ENCODE data around the gene DLL1.
A peak's percentile ranks its signal among the peaks of the same experiment; 100 is the strongest.
"Not testable (repeated sequence)": the region's sequence is repeated elsewhere in the genome, so short reads cannot be mapped to it uniquely, and the experiment has no call there.

DLL1 gene, protein sequence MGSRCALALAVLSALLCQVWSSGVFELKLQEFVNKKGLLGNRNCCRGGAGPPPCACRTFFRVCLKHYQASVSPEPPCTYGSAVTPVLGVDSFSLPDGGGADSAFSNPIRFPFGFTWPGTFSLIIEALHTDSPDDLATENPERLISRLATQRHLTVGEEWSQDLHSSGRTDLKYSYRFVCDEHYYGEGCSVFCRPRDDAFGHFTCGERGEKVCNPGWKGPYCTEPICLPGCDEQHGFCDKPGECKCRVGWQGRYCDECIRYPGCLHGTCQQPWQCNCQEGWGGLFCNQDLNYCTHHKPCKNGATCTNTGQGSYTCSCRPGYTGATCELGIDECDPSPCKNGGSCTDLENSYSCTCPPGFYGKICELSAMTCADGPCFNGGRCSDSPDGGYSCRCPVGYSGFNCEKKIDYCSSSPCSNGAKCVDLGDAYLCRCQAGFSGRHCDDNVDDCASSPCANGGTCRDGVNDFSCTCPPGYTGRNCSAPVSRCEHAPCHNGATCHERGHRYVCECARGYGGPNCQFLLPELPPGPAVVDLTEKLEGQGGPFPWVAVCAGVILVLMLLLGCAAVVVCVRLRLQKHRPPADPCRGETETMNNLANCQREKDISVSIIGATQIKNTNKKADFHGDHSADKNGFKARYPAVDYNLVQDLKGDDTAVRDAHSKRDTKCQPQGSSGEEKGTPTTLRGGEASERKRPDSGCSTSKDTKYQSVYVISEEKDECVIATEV

DNA sequence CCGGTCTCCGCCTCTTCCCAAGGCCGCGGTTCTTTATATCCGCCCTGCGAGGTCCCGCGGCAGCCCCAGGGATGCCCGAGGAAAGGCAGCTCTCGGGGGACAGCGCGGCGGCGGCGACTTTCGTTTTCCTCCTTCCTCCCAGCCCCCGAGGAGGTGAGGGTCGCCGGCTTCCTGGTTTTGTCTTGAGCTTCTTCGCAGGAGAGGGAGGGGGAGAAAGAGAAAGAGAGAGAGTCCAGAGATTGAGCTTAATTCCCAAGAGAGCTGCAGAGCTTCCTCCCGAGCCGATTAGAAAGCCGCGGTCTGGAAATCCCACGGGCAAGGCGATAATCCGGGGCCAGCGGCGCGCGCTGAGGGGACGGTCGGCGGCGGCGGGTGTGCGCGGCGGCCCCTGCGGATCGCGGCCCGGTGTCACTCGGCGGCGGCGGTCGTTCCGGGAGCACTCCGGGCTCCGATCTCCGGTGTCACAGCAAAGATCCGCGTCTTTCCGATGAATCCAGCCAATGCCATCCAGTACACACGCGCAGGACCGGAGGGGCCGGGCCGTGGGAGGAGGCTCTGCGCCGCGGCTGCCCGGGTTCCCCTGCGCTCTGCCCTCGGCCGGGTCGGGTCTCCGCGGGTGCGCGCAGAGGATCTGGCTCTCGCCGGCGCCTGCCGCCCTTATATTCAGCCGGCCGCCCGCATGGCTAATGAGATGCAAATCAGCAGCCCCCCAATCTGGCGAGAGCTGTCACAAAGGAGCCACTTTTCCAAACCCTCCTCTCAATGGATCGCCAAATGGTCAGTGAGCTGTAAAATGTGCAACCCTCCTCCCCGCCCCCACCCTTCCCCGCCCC lies at the start of gene DLL1:
Gene DLL1 (minus strand): TSS at position 783 of the 833 bp plus-strand sequence. CDS start 939 bp downstream, outside the sequence.
- peak in 1 of 2 donors; percentile 39 for DNase-seq

DNA sequence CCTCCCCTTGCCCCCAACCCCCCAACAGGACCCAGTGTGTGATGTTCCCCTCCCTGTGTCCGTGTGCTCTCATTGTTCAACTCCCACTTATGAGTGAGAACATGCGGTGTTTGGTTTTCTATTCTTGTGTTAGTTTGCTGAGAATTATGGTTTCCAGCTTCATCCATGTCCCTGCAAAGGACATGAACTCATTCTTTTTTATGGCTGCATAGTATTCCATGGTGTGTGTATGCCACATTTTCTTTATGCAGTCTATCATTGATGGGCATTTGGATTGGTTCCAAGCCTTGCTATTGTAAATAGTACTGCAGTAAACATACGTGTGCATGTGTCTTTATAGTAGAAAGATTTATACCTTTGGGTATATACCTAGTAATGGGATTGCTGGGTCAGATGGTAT lies 44.3 kb upstream of the DLL1 start:
- not testable (repeated sequence) for DNase-seq

DNA sequence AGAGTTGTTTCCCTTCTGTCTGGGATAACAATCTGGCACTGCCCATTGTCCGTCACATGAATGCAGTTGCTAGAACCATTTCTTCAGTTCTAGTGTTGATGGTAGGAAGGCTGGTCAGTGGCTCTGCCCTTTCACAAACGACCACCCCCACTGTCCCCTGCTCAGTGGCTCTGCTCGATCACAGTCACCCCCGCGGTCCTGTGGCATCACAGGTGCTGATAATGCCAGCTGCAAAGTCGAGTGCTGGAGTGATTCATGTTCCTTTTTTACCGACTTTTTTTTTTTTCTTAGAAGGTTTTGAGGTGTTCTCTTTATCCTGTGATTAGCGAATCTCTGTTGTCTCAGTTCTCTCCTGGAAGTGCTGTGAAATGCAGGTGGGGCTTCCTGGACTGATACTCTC lies 38.4 kb upstream of the DLL1 start:
- no peak for DNase-seq

DNA sequence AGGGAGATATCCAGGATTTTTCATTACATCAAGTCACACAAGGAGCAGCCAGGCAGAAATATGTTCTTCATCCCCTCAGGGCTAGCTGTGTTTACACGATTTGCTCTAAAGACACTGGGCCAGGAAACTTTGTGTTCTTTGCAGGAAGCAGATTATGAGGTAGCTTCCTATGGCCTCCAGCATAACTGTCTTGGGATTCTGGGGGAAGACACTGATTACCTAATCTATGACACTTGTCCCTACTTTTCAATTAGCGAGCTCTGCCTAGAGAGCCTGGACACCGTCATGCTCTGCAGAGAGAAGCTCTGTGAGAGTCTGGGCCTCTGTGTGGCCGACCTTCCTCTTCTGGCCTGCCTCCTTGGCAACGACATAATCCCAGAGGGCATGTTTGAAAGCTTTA lies 26.8 kb upstream of the DLL1 start:
- no peak for DNase-seq

DNA sequence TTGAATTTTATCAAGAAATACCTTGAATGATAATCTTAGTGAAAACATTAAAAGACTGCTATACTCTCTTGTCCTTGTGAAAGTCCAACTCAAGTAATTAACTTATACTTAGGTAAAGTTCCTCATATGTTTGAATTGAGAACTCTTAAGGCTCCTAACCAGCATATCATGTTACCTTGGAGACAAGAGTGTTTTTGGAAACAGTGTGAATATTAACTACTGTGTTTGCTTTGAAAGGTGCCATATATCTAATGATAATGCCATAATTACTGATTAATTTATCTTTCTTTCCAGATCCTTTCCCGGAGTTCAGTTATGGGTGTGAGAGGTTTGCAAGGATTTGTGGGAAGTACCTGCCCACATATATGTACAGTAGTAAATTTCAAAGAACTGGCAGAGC lies 26.2 kb upstream of the DLL1 start:
- DNase-seq = no peak

DNA sequence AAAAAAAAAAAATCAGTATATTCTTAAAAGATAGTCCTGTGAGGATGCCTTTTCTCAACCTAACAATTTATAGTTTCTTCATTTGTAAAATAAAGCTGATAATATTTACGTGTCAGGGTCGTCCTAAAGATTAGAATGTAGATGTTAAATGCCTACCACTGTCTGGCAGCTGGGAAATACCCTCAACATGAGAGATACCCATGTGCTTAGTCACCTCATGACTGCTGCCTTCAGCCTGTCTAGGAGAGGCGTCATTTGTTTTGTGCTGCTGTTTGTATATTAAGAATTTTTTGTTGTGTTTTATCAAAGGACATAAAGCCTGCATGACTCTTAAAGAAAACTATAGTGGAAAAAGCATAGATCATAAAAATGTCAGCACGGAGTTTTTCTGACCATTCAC lies 25.2 kb upstream of the DLL1 start:
- no peak for DNase-seq

DNA sequence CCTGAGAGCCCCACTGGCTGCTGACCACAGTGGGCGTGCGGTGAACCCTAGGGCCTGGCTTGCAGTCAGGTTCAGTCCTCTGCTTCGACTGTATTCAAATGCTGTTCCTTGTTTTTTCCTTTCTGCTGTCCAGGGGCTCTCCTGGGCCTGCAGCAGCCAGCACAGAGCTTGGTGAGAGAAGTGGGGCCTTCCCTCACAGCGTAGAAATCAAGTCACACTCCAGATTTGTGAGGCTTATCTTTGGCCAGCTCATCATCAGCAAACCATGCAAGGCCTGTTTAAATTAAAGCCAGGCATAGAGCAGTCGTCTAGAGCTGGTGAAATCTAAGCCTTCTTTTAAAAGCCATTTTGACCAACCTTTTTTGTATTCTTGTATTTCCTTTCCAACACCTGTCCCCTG lies 24.1 kb upstream of the DLL1 start:
- no peak for DNase-seq

DNA sequence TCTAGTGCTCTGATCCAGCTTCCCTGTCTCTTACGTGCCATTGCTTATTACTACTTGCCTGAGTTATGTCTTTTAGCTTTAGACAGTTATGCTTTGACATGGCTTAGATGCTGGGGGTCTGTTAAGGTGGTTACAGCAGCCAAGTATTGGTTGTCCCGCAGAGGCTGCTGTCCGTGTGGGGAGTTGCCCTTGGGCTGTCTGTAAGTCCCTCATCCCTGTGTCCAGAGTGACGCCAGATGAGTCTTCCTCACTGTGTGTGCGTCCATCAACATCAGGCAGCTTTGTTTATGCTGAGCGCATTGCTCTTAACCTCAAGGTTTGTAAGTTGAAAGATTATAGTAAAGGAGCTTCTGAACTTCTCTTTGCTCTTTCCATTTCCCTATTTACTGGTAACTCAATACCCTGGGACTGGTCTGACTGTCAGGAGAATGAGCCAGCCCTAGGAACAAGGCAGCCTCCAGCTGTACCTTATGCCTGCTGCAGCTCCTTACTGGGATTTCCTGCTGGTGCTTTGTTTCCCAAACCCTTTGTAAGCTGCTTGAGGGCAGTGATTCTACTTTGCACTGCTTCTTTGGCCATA lies 22.9 kb upstream of the DLL1 start:
- no peak for DNase-seq

DNA sequence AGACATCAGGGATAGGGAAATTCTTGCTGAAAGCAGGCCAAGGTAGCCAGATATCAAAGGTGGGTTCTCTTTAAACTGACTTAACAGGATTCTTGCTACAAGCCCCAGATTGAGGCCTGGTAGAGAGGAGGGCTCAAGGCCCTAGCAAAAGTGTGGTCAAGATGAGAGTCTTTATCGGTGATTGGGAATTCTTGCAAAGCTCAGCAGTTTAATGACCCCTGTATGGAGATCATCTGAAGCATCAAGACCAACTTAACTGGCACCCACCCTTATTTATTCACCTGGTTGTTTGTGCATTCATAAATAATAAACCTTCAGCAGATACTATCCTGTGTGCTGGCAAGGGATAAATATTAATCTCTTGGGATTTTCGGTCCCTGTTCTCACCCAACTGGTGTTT lies 22.0 kb upstream of the DLL1 start:
- DNase-seq = no peak

DNA sequence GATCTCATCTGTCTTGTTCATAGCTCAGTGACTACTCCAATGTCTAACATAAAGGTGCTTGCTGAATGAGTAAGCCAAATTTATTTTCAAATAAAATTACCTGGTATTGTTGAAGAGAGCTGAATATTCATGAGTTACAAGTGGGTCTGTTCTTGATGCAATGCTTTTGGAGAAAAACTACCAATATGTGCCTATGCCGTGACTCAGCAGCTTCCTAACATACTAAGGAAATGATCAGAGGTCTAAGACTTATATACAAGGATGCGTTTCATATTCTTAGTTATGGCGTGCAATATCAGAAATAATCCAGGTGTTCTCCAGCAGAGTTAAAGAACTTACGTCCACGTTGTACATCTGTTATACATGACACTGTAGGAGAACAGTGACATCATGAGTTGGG lies 20.8 kb upstream of the DLL1 start:
- DNase-seq = no peak

DNA sequence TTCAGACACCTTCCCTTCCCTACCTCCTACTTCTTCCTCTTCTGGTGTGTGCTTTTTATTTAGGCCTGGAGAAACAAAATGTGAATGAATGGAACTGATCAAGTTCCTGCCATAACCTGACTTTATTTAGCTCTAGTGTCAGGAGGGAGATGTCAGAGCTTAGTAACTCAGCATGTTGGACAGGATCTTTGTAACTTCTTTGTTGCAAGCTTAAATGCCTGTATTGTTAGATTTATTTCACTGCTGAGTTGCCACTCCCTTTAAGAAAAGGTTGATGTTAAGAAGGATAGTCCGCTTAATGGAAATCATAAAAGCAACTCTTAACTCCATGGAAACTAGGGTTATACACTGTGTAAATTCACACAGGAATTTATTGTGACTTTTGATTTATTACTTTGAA lies 17.9 kb upstream of the DLL1 start:
- no peak for DNase-seq

DNA sequence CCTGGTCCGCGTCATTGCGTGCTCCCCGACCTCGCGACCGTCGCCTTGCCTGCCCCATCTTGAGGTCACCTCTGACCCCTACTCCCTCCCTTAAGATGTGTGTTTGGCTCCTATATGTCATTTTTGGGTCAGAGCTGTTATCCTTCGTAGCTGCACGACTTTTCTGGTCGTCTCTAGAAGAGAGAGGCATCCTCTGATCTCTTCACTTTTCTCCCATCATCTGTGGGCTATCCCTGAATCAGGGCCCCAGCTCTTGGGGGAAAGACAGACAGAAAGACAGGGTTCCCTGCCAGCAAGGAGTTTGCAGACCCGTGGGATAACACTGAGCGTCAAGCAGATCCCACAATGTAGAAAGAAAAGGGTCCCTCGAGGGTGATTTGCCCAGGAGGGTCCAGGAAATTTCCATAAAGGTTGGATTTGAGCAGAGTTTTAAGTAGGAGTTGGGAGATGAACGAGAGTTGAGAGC lies 16.2 kb upstream of the DLL1 start:
- no peak for DNase-seq

DNA sequence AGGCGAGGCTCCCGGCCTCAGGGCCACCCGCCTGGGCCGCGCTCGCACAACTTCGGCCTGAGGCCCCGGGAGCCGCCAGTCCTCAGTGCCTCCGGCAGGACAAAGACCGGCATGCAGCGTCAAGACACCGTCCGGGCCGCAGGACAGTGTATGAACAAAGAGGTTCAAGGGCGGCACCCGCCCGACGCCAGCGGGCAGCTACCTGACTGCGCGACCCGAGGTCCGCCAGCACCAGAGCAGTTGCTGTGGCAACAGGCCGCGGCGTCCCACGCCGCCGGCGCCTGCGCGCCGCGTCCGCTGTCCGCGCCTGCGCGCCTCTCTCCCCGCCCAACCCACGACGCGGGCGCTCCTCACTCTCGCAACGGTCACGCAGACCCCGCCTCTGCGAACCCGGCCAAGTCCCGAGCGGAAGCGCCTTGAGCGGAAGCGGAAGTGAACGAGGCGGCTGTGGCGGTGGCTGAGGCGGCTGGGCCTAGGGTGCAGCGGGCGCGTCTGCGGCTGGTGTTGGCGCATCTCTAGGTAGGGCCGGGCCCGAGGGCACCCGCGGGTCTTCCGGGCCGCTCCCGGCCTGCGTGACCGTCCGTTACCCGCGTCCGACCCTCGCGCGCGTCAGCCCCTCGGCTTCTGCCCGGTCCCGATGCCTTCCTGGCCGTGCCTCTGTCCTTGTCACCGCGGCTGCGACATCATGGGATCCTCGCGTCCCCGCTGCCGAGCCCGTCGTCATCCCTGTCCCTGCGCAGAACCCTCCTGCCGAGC lies 15.6 kb upstream of the DLL1 start, which contains the start of gene FAM120B:
Gene FAM120B (plus strand): TSS at position 435 of the 756 bp plus-strand sequence. CDS start 10,633 bp downstream, outside the sequence.
- DNase-seq = peak; percentile 94 to 96

DNA sequence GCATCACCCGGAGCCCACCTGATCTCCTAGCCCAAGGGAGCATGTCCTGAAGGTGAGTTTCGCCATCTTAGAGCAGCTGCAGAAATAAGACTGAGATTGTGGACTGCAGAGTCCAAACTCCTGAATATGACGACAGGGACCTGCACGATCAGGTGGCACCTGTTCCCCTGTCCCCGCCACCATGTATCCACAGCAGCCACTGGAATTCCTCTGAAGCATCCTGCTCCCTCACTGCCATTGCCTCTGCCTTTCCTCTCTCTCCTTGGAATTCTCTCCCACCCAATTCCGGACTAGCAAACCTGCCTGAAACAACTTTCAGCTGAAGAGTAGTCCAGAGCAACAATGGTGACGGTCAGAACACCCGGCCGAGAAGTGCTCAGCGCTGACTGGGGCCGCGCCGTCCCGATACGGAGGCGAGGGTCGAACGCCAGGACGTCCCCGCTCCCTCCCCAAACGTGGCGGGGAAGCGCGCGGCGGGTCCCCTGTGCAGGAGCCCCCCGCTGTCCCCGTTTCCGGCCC lies 15.0 kb upstream of the DLL1 start:
- DNase-seq = no peak

DNA sequence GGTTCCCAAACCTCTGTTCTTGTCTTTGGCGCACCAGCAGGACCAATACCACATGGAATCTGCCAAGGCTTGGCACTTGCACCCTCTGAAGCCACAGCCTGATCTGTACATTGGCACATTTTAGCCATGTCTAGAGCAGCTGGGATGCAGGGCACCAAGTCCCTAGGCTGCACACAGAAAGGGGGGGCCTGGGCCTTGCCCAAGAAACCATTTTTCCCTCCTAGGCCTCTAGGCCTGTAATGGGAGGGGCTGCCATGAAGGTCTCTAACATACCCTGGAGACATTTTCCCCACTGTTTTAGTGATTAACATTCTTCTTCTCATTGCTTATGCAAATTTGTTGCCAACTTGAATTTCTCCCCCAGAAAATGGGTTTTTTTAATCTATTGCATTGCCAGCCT lies 10.3 kb upstream of the DLL1 start:
- no peak for DNase-seq

DNA sequence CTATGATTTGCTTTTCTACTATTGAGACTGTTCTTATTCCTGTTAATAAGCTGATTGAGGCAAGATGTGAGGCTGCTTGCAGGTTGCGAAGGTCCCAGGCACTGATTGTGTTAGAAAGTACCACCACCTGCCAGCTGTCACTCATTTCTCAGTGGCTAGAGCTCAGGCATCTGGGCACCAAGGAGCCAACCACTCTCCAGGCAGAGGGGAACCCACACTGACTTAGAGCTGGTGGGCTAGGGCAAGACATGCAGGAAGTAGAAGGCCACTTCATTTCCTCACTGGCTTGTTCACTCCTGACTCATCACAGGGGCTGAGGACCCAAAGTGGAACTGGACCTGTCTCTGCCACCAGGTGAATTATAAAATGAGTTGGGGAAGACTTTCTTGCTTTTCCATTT lies 7.8 kb upstream of the DLL1 start:
- no peak for DNase-seq

DNA sequence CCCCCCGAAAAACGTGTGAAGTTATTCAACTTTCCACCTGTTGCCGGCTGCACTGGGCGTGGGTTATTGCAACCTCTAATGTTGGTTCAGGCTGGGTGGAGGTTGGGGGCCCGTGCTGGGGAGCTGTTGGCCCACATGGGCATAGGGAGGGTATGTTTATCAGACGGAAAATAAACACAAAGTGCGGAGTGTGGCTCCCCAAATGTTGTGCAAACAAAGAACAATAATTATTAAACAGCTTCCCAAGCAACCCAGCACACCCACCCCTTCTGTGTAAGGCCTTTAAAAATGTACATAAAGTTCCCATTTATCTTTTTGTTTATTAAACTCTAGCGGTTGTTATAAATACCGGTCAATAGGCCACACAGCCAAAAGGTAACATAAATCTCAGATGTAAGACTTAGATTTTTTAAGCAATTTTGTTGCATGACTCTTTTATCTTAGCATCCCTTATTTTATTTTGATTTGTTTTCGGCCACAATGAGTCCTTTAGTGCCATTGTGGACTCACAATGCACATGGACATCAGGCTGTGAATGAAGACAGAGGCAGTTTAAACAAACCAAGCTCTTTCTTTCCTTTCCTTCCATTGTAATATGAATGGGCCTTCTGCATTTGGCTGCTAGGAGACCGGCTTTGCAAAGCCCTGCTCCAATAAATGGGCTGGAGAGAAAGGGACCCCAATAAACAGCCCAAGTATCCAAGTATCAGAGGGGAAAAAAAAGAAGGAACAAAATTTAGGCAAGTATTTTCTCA lies 6.9 kb upstream of the DLL1 start:
- no peak for DNase-seq

DNA sequence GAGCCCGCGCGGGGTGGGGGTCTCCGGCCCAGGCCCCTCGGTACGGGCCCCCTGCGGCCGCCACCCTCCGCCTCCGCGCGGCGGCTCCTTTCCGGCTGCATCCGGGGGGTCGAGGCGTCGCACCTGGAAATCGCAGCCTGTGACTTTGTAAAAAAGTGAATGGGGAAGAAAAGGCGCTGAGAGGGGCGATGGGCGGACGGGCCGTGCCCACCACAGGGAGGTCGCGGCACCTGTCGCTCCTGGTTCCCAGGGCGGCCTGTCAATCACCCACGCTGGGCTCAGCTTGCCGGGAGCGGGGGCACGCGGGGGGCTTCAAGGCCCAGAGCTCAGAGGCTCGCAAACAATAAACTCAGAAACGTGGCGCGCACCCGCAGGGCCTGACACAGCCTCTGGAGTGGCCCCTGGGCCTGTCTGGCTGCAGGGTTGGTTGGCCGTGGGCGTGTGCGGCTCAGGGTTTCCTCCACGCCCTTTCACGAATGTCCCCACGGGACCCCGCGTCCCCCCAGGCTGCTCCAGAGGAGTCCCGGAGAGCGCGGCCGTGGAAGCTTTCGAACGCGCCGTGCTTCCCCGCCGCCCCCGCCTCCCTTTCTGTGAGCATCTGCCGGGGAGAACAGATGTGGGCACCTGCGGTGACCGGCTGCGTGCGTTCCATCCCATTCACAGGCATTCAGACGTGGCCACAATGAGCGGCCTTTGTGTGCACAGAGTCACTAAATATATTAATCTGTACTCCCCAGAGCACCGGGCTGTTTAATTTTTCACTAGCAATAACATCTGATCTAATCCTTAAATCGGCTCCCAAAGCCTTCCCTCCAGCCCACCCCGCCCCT lies 6.1 kb upstream of the DLL1 start:
- DNase-seq = no peak

DNA sequence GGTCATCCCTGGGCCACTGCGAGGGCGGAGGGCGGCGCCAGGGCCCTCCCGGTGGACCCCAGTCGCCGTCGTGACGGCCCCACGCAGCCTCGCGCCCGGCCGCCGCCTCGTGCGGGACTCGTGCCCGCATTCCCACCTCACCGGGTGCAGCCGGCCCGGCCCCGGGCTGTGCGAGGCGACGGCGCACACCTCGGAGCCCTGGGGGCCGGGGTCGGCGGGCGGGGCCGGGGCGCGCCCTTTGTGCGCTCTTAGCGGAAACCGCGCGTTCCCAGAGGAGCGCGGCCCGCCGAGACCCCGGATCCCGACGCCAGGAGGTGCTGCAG lies 5.5 kb upstream of the DLL1 start:
- DNase-seq = no peak
